ENCODE measurements around the gene PCSK9. TPM values are rescaled to one million over a fixed set of nuclear protein-coding genes. Genes with fewer than 3 reads are reported as not detected.

Gene PCSK9
- total RNA-seq, 3 donors from 2014 or later: 3.6 to 14.1 (median 9.2) TPM

DNA sequence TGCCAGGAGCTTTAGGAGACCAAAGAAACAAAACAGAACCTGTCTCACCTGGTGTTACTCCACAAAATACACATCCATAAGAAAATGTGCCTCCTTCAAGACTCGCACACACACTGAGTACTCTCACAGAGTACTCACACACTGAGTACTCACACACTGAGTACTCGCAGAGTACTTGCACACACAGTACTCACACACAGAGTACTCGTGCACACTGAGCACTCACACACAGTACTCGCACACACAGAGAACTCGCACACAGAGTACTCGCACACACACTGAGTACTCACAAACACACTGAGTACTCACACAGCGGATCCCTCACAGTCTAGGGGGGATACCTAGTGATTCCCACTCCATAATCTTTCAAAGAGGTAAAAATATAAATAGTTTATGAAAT is 40.3 kb downstream of the PCSK9 start:
- no peak for ATAC-seq
- Histone ChIP-seq H3K9me3 (no peaks in the 10 kb centered on the region), H3K4me1 (ENCODE audit: low read depth) (no peaks in the 10 kb centered on the region), H3K36me3 (ENCODE audit: low read depth) (peaks cover 7% of the 10 kb centered on the region), H3K4me3 (no peak overlapping the region)
- TF ChIP-seq, protein P1, sequence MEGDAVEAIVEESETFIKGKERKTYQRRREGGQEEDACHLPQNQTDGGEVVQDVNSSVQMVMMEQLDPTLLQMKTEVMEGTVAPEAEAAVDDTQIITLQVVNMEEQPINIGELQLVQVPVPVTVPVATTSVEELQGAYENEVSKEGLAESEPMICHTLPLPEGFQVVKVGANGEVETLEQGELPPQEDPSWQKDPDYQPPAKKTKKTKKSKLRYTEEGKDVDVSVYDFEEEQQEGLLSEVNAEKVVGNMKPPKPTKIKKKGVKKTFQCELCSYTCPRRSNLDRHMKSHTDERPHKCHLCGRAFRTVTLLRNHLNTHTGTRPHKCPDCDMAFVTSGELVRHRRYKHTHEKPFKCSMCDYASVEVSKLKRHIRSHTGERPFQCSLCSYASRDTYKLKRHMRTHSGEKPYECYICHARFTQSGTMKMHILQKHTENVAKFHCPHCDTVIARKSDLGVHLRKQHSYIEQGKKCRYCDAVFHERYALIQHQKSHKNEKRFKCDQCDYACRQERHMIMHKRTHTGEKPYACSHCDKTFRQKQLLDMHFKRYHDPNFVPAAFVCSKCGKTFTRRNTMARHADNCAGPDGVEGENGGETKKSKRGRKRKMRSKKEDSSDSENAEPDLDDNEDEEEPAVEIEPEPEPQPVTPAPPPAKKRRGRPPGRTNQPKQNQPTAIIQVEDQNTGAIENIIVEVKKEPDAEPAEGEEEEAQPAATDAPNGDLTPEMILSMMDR (IDR thresholded peaks at IDR 0.05): no peak
- no peak for DNase-seq
- intact Hi-C loops (cut with DNase I, micrococcal nuclease): no loop called here

DNA sequence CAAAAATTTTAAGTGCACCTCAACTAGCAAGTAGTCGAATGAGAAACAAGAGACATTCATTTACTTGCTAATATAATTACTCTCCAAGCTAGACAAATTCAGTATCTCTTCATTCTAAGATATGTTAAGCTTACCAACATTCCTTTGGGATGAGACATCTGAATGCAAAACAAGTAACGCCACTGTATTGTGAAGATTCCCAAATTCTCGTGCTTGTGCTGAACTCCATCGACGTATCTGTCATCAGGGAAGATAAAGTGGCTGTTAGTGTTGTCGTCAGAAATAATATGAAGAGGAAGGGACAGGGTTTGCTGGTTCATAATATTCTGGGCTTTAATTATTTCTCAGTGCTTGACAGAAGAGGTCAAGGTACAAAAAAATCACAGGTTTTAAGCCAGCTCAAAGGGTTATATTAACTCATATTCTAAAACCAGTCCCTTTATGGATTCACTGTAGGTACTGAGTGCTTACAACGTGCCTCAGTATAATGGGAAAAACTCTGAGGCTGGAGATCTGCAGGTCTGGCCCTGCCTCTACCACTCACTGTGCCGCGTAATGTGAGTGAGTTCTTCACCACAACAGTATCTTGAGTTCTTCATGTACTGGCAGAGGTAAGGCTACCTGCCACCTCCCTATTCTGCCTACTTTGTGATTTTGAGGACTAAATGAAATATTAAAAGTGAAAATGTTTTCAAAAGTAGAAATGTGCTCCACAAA is 42.0 kb downstream of the PCSK9 start:
- ATAC-seq: no peak
- H3K36me3 ChIP-seq (ENCODE audit: low read depth): no peaks in the 10 kb centered on the region

DNA sequence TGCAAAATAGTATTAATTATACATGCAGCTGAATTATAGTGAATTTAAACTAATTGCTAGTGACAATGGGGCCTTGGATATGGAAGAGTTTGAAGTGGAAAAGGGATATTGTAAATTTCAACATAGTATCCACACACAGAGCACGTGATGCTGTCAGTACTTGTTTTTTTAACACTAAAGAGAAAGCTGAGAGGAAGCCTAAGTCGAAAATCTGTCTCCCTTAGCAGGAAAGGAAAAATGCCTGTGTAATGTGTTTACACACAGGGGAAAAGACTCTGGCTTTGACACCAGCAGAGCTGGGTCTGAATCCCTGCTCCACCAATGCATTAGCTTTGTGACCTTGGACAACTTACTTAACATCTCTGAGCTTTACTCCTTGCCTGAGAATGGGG is 42.6 kb downstream of the PCSK9 start:
- Histone ChIP-seq H3K9me3 (no peaks in the 10 kb centered on the region), H3K4me1 (ENCODE audit: low read depth) (no peaks in the 10 kb centered on the region), H3K36me3 (ENCODE audit: low read depth) (no peaks in the 10 kb centered on the region), H3K4me3 (no peak overlapping the region)
- DNase-seq (no peak), ATAC-seq (no peak)
- intact Hi-C loops (cut with DNase I, micrococcal nuclease): no loop called here
- TF ChIP-seq, protein P1 (IDR thresholded peaks at IDR 0.05): no peak

More for the DNA sequence above, 42.0 kb downstream of the PCSK9 start:
- Histone ChIP-seq H3K4me3 (no peak overlapping the region), H3K9me3 (no peaks in the 10 kb centered on the region), H3K4me1 (ENCODE audit: low read depth) (no peaks in the 10 kb centered on the region)
- DNase-seq: no peak
- TF ChIP-seq, protein P1 (IDR thresholded peaks at IDR 0.05): no peak
- intact Hi-C loops (cut with DNase I, micrococcal nuclease): no loop called here

DNA sequence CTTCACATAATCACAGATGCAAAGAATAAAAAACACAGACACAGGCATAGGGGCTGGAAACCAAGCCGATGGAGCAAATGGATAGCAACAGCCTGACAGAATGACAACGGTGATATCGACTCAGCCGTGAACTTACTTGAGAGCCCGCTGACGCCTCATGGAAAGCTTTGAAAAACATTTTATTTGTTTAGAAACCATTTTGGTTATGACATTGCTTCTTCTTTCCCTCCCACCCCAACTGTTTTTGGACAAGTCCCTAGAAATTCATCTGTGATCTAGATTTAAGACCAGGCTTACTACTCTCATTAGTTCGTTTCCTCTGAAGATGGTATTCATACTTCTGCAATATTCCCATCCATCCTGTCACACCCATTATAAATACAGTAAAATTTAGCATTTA is 44.9 kb downstream of the PCSK9 start:
- intact Hi-C loops (cut with DNase I, micrococcal nuclease): no loop called here
- DNase-seq: no peak
- no peaks in the 10 kb centered on the region for H3K36me3 ChIP-seq (ENCODE audit: low read depth)
- TF ChIP-seq, protein P1 (IDR thresholded peaks at IDR 0.05): no peak
- H3K9me3 ChIP-seq: no peaks in the 10 kb centered on the region
- no peak for ATAC-seq
- H3K4me3 ChIP-seq: no peak overlapping the region
- H3K4me1 ChIP-seq (ENCODE audit: low read depth): no peaks in the 10 kb centered on the region

DNA sequence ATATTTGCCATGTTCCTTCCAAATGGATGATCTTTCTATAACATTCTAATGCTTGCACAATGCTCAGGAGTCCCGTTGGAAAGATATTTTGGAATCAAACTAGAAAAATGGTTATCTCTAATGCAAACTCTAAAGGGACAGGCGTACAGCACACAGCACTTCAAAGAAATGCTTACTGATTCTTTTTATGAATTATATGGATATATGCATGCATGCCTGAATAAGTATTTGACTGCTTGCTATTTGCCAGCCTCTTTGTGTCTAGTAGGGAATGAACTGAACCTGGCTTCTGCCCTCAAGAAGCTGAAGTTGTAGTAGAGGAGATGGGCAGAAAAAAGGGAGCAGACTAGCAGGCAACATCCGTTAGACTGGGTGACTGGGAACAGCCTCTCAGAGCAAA is 48.1 kb downstream of the PCSK9 start:
- H3K36me3 ChIP-seq (ENCODE audit: low read depth): no peaks in the 10 kb centered on the region

More for the DNA sequence above, 48.1 kb downstream of the PCSK9 start:
- intact Hi-C loops (cut with DNase I, micrococcal nuclease): no loop called here
- TF ChIP-seq, protein P1 (IDR thresholded peaks at IDR 0.05): no peak
- ATAC-seq: no peak
- Histone ChIP-seq H3K9me3 (no peaks in the 10 kb centered on the region), H3K4me1 (ENCODE audit: low read depth) (no peaks in the 10 kb centered on the region), H3K4me3 (no peak overlapping the region)
- DNase-seq: no peak
